ENCODE measurements around the gene PUM2.
A peak's percentile ranks its signal among the peaks of the same experiment; 100 is the strongest.

Gene PUM2

GRCh38 chr2:20343128-20343527 lies 7.5 kb downstream of the PUM2 start:
- no peak for DNase-seq

DNA sequence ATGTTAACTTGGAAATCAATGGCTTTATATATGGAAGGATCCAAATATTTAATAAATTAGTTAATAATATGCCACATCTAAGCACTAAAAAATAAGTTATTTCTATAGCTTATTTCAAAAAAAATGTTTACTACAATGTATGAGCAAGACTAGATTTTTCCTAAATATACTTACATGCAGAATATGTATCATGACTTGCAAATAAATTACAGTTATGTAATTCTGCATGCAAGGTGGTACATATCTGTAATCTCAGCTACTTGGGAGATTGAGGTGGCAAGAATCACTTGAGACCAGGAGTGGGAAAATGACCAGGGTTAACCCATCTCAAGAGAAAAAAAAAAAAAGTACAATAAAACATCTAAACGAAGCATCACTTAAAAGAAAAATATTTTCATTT lies 11.6 kb downstream of the PUM2 start:
- no peak for DNase-seq

DNA sequence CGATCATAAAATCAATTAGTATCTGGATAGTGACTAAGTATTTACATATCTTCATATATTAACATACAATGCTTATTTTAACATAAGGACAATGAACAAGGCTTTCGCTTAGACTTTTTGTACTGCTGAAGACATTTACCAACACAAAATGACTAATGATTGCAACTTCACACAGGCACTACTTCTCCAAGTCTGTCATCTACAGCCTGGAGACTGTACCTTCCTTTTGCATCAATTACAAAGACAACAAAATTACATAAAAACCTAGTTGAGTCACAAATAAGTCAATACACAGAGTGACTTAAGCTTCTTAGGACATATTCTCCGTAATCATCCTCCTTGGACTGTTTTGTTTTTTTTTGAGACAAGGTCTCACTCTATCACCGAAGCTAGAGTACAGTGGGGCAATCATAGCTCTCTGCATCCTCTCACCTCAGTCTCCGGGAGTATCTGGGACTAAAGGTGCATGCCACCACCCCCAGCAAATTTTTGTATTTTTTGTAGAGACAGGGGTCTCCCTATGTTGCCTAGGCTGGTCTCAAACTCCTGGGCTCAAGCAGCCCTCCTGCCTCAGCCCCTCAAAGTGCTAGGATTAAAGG lies 15.9 kb downstream of the PUM2 start:
- DNase-seq = no peak

DNA sequence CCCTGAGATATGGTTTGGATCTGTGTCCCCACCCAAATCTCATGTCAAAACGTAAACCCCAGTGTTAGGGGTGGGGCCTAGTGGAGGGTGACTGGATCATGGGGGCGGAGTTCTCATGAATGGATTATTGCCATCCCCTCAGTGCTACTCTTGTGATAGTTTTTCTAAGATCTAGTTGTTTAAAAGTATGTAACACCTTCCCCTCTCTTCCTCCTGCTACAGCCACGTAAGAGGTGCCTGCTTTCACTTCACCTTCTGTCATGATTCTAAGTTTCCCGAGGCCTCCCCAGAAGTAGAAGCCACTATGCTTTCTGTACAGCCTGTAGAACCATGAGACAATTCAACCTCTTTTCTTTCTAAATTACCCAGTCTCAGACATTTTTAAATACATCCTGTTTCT lies 16.9 kb downstream of the PUM2 start:
- no peak for DNase-seq

DNA sequence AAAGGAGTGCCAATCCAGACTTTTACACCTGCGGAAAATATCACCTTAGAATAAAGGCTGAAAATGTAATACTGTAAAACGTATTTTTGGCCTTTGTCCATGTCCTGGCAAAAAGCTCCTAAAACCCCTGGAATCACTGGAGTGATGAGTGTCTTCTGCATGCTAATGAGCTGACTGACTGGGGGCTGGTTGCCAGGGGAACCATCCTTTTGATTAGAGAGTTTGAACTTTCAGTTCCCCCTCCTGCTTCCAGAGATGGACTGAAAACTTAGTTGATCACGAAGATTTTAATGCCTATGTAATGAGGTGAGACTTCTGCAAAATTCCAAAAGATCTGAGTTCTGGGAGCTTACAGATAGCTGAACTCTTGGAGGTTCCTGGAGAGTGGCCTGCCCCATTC lies 20.5 kb downstream of the PUM2 start:
- DNase-seq = no peak

GRCh38 chr2:20327370-20327769 lies 23.3 kb downstream of the PUM2 start:
- DNase-seq = no peak

GRCh38 chr2:20326163-20326780 lies 24.4 kb downstream of the PUM2 start:
- DNase-seq = peak; percentile 52

- no peak for DNase-seq
Observed at GRCh38 chr2:20322527-20323300, 27.9 kb downstream of the PUM2 start.

- no peak for DNase-seq
Observed at GRCh38 chr2:20317690-20318089, 33.0 kb downstream of the PUM2 start.

DNA sequence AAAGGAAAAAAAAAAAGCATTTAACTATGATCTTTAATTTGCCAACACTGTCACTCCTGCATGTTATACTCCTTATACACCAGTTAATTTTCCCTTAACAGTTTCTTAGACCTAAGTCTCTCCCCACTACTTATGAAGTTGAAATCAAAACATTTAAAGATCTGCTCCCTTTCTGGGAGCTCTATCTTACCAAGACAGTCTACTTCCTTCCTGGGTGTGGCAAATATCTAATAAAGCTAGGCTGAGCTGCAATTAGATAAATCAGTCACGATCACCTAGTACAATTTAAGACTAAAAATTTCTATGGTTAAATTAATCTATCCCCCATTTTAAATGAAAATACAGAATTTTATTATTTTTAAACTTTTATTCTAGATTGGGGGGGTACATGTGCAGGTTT lies 33.4 kb downstream of the PUM2 start:
- DNase-seq = no peak

DNA sequence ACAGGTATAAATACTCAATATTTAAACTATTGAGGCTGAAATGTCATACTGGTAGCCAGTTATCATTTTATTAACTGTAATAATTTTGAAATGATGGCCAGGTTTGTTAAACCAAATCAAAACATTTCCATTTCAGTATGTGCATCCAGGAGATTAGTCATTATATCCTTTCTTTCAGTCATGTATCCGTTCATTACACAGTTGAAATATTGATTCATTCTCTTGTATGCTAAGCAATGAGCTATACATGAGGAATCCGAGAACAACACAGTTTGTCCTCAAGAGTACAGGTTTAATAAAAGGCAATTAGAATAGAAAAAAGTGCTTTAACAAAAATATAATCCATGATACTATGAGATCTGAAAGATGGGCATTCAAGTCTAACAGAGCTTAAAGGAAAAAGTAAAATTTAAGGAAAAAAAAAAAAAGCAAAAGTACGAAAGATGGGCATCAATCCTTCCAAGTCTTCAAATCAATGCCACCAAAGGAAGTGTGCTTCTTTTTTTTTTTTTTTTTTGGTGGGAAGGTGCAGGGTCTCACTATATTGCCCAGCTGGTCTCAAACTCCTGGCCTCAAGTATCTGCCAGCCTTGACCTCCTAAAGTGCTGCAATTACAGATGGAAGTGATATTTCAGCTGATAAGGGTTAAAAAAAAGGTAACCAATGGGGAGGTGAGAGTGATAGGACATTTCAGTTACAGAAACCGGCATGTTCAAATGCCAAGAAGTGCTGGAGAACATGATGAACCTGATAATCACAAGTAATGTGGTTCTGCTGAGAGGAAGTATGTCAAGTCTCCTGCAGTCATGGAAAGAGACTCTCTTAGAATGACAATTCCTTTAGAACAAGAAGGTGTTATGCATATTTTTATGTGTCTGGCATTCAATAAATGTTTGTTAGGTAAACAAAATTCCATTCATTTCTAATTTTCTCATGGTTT lies 35.8 kb downstream of the PUM2 start:
- no peak for DNase-seq

DNA sequence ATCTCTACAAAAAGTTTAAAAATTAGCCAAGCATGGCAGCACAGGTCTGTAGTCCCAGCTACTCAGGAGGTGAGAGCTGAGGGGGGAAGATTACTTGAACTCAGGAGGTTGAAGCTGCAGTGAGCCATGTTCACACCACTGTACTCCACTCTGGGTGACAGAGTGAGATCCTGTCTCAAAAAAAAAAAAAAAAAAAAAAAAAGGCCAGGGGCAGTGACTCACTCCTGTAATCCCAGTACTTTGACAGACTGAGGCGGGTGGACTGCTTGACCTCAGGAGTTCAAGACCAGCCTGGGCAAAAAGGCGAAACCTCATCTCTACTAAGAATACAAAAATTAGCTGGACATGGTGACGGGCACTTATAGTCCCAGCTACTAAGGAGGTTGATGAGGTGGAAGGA lies 37.0 kb downstream of the PUM2 start:
- no peak for DNase-seq

- no peak for DNase-seq
Observed at GRCh38 chr2:20309001-20309400, 41.6 kb downstream of the PUM2 start.

DNA sequence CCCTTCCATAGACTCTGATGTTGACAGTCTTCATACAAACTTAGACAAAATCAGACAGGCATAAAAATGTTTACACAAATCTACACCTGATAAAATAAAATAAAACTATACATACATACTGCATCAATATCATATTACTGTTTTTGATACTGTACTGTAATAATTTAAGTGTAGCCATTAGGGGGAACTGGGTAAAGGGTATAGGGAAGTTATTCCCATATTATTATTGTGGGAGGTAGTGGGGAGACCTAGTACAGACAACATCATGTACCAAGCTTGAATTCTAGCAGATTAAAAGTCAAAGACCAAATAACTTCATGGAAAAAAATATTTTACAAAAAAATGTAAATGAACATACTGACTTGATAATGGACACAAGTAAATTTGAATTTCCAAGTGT lies 43.3 kb downstream of the PUM2 start:
- DNase-seq = no peak

DNA sequence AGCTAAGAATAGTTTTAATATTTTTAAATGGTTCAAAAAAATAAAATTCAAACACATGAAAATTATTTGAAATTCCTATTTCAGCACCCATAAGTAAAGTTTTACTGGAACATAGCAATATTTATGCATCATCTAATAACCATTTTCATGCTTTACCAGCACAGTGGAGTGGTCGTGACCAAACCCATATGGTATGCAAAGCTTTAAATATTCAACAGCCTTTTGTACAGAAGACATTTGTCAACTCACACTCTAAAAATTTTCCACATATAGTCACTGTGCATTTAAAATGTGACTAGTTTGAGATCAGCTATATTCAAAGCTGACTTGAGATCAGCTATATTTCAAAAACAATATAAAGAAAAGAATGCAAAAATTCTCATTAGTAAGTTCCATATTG lies 46.2 kb downstream of the PUM2 start:
- no peak for DNase-seq

DNA sequence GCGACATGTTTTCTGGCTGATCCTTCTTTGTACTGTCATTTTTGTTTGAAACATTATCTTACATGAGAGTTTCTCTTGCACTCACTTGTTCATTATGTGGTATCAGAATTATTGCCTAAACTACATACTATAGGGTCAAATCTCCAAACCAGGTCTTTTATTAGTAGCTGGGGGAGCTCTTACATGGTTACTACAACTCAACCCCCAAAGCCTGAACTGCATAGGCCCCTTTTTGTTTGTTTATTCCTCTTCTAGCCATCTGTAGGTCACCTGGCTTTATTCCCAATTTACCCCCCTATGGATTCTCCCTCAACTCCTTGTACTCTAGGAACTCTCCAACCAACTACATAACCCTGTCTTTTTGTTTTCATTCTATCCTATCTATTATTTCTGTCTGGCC lies 46.7 kb downstream of the PUM2 start:
- DNase-seq = no peak

- no peak for DNase-seq
Observed at GRCh38 chr2:20302019-20302418, 48.6 kb downstream of the PUM2 start.

DNA sequence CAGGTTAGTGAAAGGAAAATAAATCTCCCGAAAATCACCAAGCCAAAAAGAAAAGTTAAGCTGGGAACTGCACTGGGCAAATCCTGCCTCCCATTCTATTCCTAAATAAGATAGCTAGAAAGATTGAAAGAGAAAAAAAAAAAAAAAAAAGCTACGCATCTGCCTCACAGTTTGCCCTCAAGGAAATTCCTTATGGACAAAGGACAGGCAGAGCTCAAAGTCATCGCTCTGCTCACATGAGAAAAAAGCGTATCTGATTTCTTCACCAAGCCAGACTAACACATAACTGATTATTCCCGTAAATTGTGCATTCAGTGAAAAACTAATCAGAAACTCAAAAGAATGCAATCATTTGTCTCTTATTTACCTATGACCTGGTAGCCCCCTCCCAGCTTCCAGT lies 50.0 kb downstream of the PUM2 start:
- no peak for DNase-seq

DNA sequence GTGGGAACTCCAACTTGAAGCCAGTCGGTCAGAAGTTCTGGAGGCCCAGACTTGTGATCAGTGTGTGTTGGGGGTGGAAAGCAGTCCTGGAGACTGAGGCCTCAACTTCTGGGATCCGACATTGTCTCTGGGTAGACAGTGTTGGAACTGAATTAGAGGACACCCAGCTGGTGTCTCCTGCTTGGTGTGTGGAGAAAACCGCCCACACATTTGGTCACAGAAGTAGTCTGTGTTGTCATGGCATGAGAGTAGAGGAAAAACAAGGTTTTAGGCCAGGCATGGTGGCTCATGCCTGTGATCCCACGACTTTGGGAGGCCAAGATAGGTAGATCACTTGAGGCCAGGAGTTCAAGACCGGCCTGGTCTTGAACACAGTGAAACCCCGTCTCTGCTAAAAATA lies 51.5 kb downstream of the PUM2 start:
- DNase-seq = no peak

DNA sequence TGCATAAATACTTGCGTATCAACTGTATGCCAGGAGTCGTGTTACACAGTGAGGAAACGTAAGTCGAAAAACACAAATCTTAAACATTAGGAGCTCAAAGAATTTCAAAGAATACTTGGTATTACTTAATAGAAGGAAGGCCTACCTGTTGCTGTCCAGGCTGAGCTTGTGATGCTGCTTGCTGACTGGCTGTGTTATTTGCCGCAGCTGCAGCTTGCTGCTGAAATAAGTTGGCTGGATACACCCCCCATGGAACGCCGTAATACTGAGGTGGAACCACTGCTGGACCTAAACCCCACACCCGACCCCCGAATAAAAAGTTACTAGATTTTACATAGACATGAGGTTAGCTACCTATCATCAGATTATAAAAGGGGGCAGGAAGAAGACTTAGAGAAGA lies 56.4 kb downstream of the PUM2 start:
- DNase-seq = no peak

GRCh38 chr2:20292984-20293383 lies 57.7 kb downstream of the PUM2 start:
- no peak for DNase-seq

- no peak for DNase-seq
Observed at GRCh38 chr2:20291846-20292408, 58.7 kb downstream of the PUM2 start.

GRCh38 chr2:20291106-20291564 lies 59.5 kb downstream of the PUM2 start:
- DNase-seq = peak; percentile 10
